ENCODE measurements around the gene PRAMEF6. TPM values are rescaled to one million over a fixed set of nuclear protein-coding genes. Genes with fewer than 3 reads are reported as not detected.
"Not testable (repeated sequence)": the region's sequence is repeated elsewhere in the genome, so short reads cannot be mapped to it uniquely, and the experiment has no call there.

PRAMEF6 gene
- total RNA-seq = not detected
- long read RNA-seq = 0 reads

GRCh38 chr1:12947480-12947879 lies at the start of gene PRAMEF6:
PRAMEF6 (minus strand) TSS chr1:12947580; CDS start chr1:12942518, 5,062 bp downstream.
- H3K36me3 ChIP-seq; DNase-seq; H3K4me1 ChIP-seq; ATAC-seq; H3K27me3 ChIP-seq (ENCODE audit: low read depth); H3K27ac ChIP-seq; H3K9me3 ChIP-seq; H3K4me3 ChIP-seq; intact Hi-C loops (cut with DNase I): not testable (repeated sequence)

- DNase-seq; H3K27me3 ChIP-seq (ENCODE audit: low read depth); H3K9me3 ChIP-seq; H3K27ac ChIP-seq; intact Hi-C loops (cut with DNase I); H3K36me3 ChIP-seq; H3K4me1 ChIP-seq; H3K4me3 ChIP-seq: not testable (repeated sequence)
- ATAC-seq = peak in 1 of 2 donors; percentile 41
These were observed 23.0 kb downstream of the PRAMEF6 start for GRCh38 chr1:12924368-12924767.

DNA sequence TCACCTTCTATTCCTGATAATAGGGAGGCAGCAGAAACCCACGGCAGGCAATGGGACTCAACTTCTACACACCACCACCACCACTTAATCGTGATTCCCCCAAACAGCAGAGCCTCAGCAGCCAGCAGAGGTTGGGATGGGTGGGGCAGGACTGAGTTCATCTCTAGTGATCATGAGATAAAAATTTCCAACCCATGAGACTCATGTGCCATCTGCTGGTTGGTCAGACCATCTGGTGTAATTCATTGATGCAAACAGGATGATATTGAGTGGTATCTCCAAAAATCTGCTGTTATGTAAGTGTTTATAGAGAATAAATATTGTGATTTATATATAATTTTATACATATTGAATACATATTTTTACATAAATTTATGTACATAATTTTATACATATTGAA lies 25.6 kb downstream of the PRAMEF6 start:
- H3K9me3 ChIP-seq; intact Hi-C loops (cut with DNase I); H3K27ac ChIP-seq; ATAC-seq; H3K27me3 ChIP-seq (ENCODE audit: low read depth); H3K4me3 ChIP-seq; DNase-seq; H3K4me1 ChIP-seq; H3K36me3 ChIP-seq: not testable (repeated sequence)

- DNase-seq; ATAC-seq; H3K9me3 ChIP-seq; H3K27ac ChIP-seq; H3K4me1 ChIP-seq; H3K36me3 ChIP-seq; intact Hi-C loops (cut with DNase I); H3K27me3 ChIP-seq (ENCODE audit: low read depth); H3K4me3 ChIP-seq: not testable (repeated sequence)
These were observed 31.1 kb downstream of the PRAMEF6 start, which contains the start of gene PRAMEF7 for GRCh38 chr1:12916310-12916709. PRAMEF7 (plus strand) TSS chr1:12916610; CDS start chr1:12917693, 1,083 bp downstream.

GRCh38 chr1:12903793-12904572 lies 43.4 kb downstream of the PRAMEF6 start:
- intact Hi-C loops (cut with DNase I); ATAC-seq; H3K27ac ChIP-seq; DNase-seq; H3K4me3 ChIP-seq; H3K4me1 ChIP-seq; H3K27me3 ChIP-seq (ENCODE audit: low read depth); H3K36me3 ChIP-seq; H3K9me3 ChIP-seq: not testable (repeated sequence)

- H3K4me1 ChIP-seq; H3K9me3 ChIP-seq; intact Hi-C loops (cut with DNase I); H3K27ac ChIP-seq; H3K27me3 ChIP-seq (ENCODE audit: low read depth); H3K4me3 ChIP-seq; H3K36me3 ChIP-seq; ATAC-seq; DNase-seq: not testable (repeated sequence)
These were observed 48.2 kb downstream of the PRAMEF6 start for GRCh38 chr1:12899186-12899585.

DNA sequence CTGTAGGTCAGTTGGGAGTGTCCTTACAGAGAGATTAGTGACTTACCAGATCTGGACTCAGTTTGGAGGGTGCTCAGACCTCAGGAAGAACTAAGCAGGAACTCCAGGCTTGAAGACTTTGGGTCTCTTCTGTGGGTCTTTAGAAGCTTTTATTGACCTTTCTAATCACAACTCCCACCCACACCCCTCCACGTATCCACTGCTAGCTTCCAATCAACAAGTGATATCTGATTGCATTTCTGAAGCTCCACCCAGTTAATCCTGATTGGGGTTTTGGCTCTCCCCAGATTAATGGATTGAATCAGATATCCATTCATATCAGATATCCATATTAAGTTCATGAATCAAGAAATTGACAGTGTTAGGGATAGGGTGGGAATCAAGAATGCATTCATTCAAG lies 49.2 kb downstream of the PRAMEF6 start, which contains the start of gene PRAMEF10:
PRAMEF10 (minus strand) TSS at position 101 of the 400 bp plus-strand sequence. CDS start 2,423 bp downstream, outside the sequence.
- ATAC-seq; intact Hi-C loops (cut with DNase I); H3K27ac ChIP-seq: not testable (repeated sequence)

More for the DNA sequence above, 49.2 kb downstream of the PRAMEF6 start, which contains the start of gene PRAMEF10:
- H3K4me1 ChIP-seq; H3K4me3 ChIP-seq; DNase-seq; H3K36me3 ChIP-seq; H3K9me3 ChIP-seq; H3K27me3 ChIP-seq (ENCODE audit: low read depth): not testable (repeated sequence)

Other genes starting within 250 kb of the PRAMEF6 start
- gene AADACL3, start 231.5 kb downstream of the PRAMEF6 start, total RNA-seq = not detected
- 2.9 TPM for gene CFAP107, start 201.4 kb downstream of the PRAMEF6 start, total RNA-seq
- gene PRAMEF12, start 173.8 kb downstream of the PRAMEF6 start, total RNA-seq = not detected
- not detected for gene PRAMEF1, start 156.2 kb downstream of the PRAMEF6 start, total RNA-seq
- gene PRAMEF11, start 116.2 kb downstream of the PRAMEF6 start, total RNA-seq = not detected
- not detected for gene HNRNPCL1, start 98.9 kb downstream of the PRAMEF6 start, total RNA-seq
- not detected for gene PRAMEF2, start 90.5 kb downstream of the PRAMEF6 start, total RNA-seq
- not detected for gene PRAMEF4, start 61.4 kb downstream of the PRAMEF6 start, total RNA-seq
- gene PRAMEF10, start 49.3 kb downstream of the PRAMEF6 start, total RNA-seq = not detected
- not detected for gene PRAMEF7, start 31.0 kb downstream of the PRAMEF6 start, total RNA-seq
- gene PRAMEF27, start 109.0 kb upstream of the PRAMEF6 start, total RNA-seq = not detected
- gene HNRNPCL3, start 113.2 kb upstream of the PRAMEF6 start, total RNA-seq = not detected
- gene PRAMEF25, start 123.2 kb upstream of the PRAMEF6 start, total RNA-seq = not detected
- not detected for gene HNRNPCL2, start 169.3 kb upstream of the PRAMEF6 start, total RNA-seq
- not detected for gene PRAMEF26, start 208.4 kb upstream of the PRAMEF6 start, total RNA-seq
- gene HNRNPCL4, start 218.1 kb upstream of the PRAMEF6 start, total RNA-seq = not detected
- gene PRAMEF9, start 224.3 kb upstream of the PRAMEF6 start, total RNA-seq = not detected

Data from lower lobe of right lung (tissue), 2 donors.